Liver (tissue), 9 donors: ENCODE results near the gene CDC45. TPM values are rescaled to one million over a fixed set of nuclear protein-coding genes. Genes with fewer than 3 reads are reported as not detected.
A peak's percentile ranks its signal among the peaks of the same experiment; 100 is the strongest.

Experiments used
- DNase-seq: peaks from one replicate; pipeline ENCODE4 v3.0.0-alpha.2; 2017; ENCODE audit warnings: low spot score
- H3K27ac ChIP-seq, 2 donors: one replicate each; pipeline ENCODE4 v1.7.0; 2013; ENCODE audit warnings: inconsistent platforms in 2 of 2, low read length in 2 of 2, control low read depth in 1 of 2, low read depth in 1 of 2, mild to moderate bottlenecking in 1 of 2
- H3K27me3 ChIP-seq, 4 donors: one replicate each; pipeline versions ENCODE4 v1.6.1 to v1.7.0; 2013; ENCODE audit warnings: low read length in 3 of 4, inconsistent platforms in 1 of 4, mild to moderate bottlenecking in 1 of 4, moderate library complexity in 1 of 4; ENCODE audit not compliant: control insufficient read depth in 4 of 4, insufficient read depth in 4 of 4
- H3K36me3 ChIP-seq, 4 donors: one replicate each; pipeline versions ENCODE4 v1.6.1 to v1.7.0; 2013; ENCODE audit warnings: low read length in 3 of 4, mild to moderate bottlenecking in 3 of 4, low read depth in 1 of 4, moderate library complexity in 1 of 4; ENCODE audit not compliant: control insufficient read depth in 4 of 4, insufficient read depth in 3 of 4
- H3K4me1 ChIP-seq, 4 donors: one replicate each; pipeline versions ENCODE4 v1.6.1 to v1.7.0; 2013; ENCODE audit warnings: low read length in 3 of 4, mild to moderate bottlenecking in 3 of 4, moderate library complexity in 1 of 4; ENCODE audit not compliant: control insufficient read depth in 4 of 4, insufficient read depth in 4 of 4
- H3K4me3 ChIP-seq, 3 donors: one replicate each; pipeline versions ENCODE4 v1.6.1 to v1.7.0; 2013; ENCODE audit warnings: low read length in 3 of 3, control low read depth in 1 of 3, low read depth in 1 of 3, mild to moderate bottlenecking in 1 of 3
- H3K9ac ChIP-seq, 2 donors: one replicate each; pipeline ENCODE4 v1.7.0; 2013; ENCODE audit warnings: low read length in 2 of 2, mild to moderate bottlenecking in 2 of 2, moderate library complexity in 2 of 2, control low read depth in 1 of 2, low read depth in 1 of 2
- H3K9me3 ChIP-seq, 4 donors: one replicate each; pipeline versions ENCODE4 v1.6.1 to v1.7.0; 2013; ENCODE audit warnings: low read length in 3 of 4; ENCODE audit not compliant: control insufficient read depth in 4 of 4
- EGR1 ChIP-seq, 2 donors: IDR thresholded peaks; 2 replicates each; pipeline ENCODE4 v1.6.1; 2016 to 2018; ENCODE audit warnings: antibody characterized with exemption in 2 of 2, low read depth in 2 of 2
- FOXA2 ChIP-seq: IDR thresholded peaks from 2 replicates; pipeline ENCODE4 v1.6.1; 2016; ENCODE audit warnings: antibody characterized with exemption
- HNF4A ChIP-seq, 2 donors: conservative IDR thresholded peaks; 2 replicates each; pipeline ENCODE4 v1.6.1; 2016; ENCODE audit warnings: antibody characterized with exemption in 2 of 2, mild to moderate bottlenecking in 2 of 2
- HNF4G ChIP-seq: IDR thresholded peaks from 2 replicates; pipeline ENCODE4 v1.6.1; 2016; ENCODE audit warnings: antibody characterized with exemption
- JUND ChIP-seq, 2 donors: IDR thresholded peaks; 2 replicates each; pipeline ENCODE4 v1.6.1; 2016; ENCODE audit warnings: antibody characterized with exemption in 2 of 2
- NR2F2 ChIP-seq: IDR thresholded peaks from 2 replicates; pipeline ENCODE4 v1.6.1; 2016; ENCODE audit warnings: antibody characterized with exemption
- RAD21 ChIP-seq, 2 donors: IDR thresholded peaks; 2 replicates each; pipeline ENCODE4 v1.6.1; 2016; ENCODE audit warnings: antibody characterized with exemption in 2 of 2, mild to moderate bottlenecking in 2 of 2
- REST ChIP-seq: IDR thresholded peaks from 2 replicates; pipeline ENCODE4 v1.6.1; 2016; ENCODE audit warnings: antibody characterized with exemption, mild to moderate bottlenecking
- RXRA ChIP-seq, 2 donors: IDR thresholded peaks; 2 replicates each; pipeline ENCODE4 v1.6.1; 2017 to 2018; ENCODE audit warnings: antibody characterized with exemption in 2 of 2, mild to moderate bottlenecking in 1 of 2
- TAF1 ChIP-seq: conservative IDR thresholded peaks from 2 replicates; pipeline ENCODE4 v1.6.1; 2016; ENCODE audit warnings: antibody characterized with exemption, mild to moderate bottlenecking
- YY1 ChIP-seq: IDR thresholded peaks from 2 replicates; pipeline ENCODE4 v1.6.1; 2016; ENCODE audit warnings: antibody characterized with exemption, mild to moderate bottlenecking
- WGBS: extraction: QIAGEN DNeasy Blood & Tissue Kit; methylation state at CpG from one replicate; pipeline ENCODE4 v1.1.7; 2013; 5-methylcytosine and 5-hydroxymethylcytosine counted together
- polyA plus RNA-seq, 2 donors: library from polyadenylated mRNA; stranded (reverse) in 1 of 2; unstranded in 1 of 2; fragments of 200-250 nt in 1 of 2; fragments of >200 nt in 1 of 2; fragmentation: Nextera tagmentation in 1 of 2; extraction: Ambion mirVana in 1 of 2; gene quantifications; one replicate each; pipeline versions ENCODE4 v1.2.1 to v1.2.3, GENCODE V29; 2013 to 2015
- total RNA-seq, 2 donors: library from RNA; depleted of rRNA; stranded (reverse); fragments of >200 nt; gene quantifications; one replicate each; pipeline ENCODE4 v1.2.3, GENCODE V29; 2014
- TF ChIP-seq, protein P1 (sequence below): IDR thresholded peaks from 2 replicates; pipeline ENCODE4 v1.6.1; 2016; ENCODE audit warnings: antibody characterized with exemption
- TF ChIP-seq, protein P2 (sequence below): IDR thresholded peaks from 2 replicates; pipeline ENCODE4 v1.6.1; 2016; ENCODE audit warnings: antibody characterized with exemption
- TF ChIP-seq, protein P3 (sequence below): IDR thresholded peaks from 2 replicates; pipeline ENCODE4 v1.6.1; 2016; ENCODE audit warnings: antibody characterized with exemption
- donor health status: healthy.
- donor health status: healthy.
- donor health status: healthy.
- donor health status: healthy.
- donor health status: healthy.

CDC45 gene
- total and polyA plus RNA-seq, 4 donors: 0.33 to 15.5 (median 0.94) TPM

GRCh38 chr22:19522190-19522880, 42.6 kb downstream of the CDC45 start:
- DNase-seq: no peak
- Histone ChIP-seq H3K27me3 (peaks cover 0 to 10% (median 5%) of the 10 kb centered on the region in 4 donors), H3K4me1 (peaks cover 4 to 20% (median 9%) of the 10 kb centered on the region in 4 donors), H3K9me3 (no peaks in the 10 kb centered on the region), H3K27ac (no peak overlapping the region), H3K4me3 (peak overlapping the region in 1 of 3 donors; percentile 35), H3K9ac (no peak overlapping the region), H3K36me3 (no peaks in the 10 kb centered on the region)
- TF ChIP-seq HNF4A (conservative IDR thresholded peaks at IDR 0.05): no peak
- no peak for TF ChIP-seq HNF4G
- no peak for TF ChIP-seq EGR1 (IDR thresholded peaks at IDR 0.05; ENCODE audit: low read depth in 2 of 2)
- TF ChIP-seq, protein P1, sequence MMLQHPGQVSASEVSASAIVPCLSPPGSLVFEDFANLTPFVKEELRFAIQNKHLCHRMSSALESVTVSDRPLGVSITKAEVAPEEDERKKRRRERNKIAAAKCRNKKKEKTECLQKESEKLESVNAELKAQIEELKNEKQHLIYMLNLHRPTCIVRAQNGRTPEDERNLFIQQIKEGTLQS: no peak
- TF ChIP-seq JUND (IDR thresholded peaks at IDR 0.05): no peak
- no peak for TF ChIP-seq TAF1
- 73% methylated on average over 16 of the region's 16 CpGs for WGBS

GRCh38 chr22:19522881-19523239, 43.1 kb downstream of the CDC45 start:
- Histone ChIP-seq H3K9ac (peak overlapping the region in 1 of 2 donors; percentile 20), H3K4me3 (peak overlapping the region in 2 of 3 donors; percentile 35 to 38), H3K36me3 (no peaks in the 10 kb centered on the region), H3K4me1 (peaks cover 4 to 22% (median 9%) of the 10 kb centered on the region in 4 donors), H3K27ac (no peak overlapping the region), H3K9me3 (no peaks in the 10 kb centered on the region), H3K27me3 (peaks cover 0 to 10% (median 5%) of the 10 kb centered on the region in 4 donors)
- no peak for DNase-seq
- TF ChIP-seq, protein P2, sequence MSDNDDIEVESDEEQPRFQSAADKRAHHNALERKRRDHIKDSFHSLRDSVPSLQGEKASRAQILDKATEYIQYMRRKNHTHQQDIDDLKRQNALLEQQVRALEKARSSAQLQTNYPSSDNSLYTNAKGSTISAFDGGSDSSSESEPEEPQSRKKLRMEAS: no peak
- TF ChIP-seq REST (no peak), RXRA (IDR thresholded peaks at IDR 0.05) (no peak), EGR1 (IDR thresholded peaks at IDR 0.05; ENCODE audit: low read depth in 2 of 2) (no peak), FOXA2 (no peak)
- 40% methylated on average over 9 of the region's 9 CpGs for WGBS

- Histone ChIP-seq H3K27ac (no peak overlapping the region), H3K4me1 (peaks cover 4 to 22% (median 9%) of the 10 kb centered on the region in 4 donors), H3K27me3 (peaks cover 0 to 10% (median 5%) of the 10 kb centered on the region in 4 donors), H3K9me3 (no peaks in the 10 kb centered on the region), H3K36me3 (no peaks in the 10 kb centered on the region), H3K9ac (peak overlapping the region in 1 of 2 donors; percentile 20), H3K4me3 (peak overlapping the region; percentile 30 to 38 (median 35))
- WGBS: 5% methylated on average over 99 of the region's 99 CpGs
- TF ChIP-seq YY1 (no peak), TAF1 (no peak), JUND (IDR thresholded peaks at IDR 0.05) (no peak), REST (no peak), HNF4A (conservative IDR thresholded peaks at IDR 0.05) (no peak), HNF4G (no peak), NR2F2 (no peak), RAD21 (IDR thresholded peaks at IDR 0.05) (no peak)
- TF ChIP-seq, protein P3, sequence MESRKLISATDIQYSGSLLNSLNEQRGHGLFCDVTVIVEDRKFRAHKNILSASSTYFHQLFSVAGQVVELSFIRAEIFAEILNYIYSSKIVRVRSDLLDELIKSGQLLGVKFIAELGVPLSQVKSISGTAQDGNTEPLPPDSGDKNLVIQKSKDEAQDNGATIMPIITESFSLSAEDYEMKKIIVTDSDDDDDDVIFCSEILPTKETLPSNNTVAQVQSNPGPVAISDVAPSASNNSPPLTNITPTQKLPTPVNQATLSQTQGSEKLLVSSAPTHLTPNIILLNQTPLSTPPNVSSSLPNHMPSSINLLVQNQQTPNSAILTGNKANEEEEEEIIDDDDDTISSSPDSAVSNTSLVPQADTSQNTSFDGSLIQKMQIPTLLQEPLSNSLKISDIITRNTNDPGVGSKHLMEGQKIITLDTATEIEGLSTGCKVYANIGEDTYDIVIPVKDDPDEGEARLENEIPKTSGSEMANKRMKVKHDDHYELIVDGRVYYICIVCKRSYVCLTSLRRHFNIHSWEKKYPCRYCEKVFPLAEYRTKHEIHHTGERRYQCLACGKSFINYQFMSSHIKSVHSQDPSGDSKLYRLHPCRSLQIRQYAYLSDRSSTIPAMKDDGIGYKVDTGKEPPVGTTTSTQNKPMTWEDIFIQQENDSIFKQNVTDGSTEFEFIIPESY: no peak
- no peak for DNase-seq
Observed at GRCh38 chr22:19523240-19524169, 43.8 kb downstream of the CDC45 start.
